ENCODE results near the gene HBEGF. TPM values are rescaled to one million over a fixed set of nuclear protein-coding genes. Genes with fewer than 3 reads are reported as not detected.

The HBEGF gene
- total RNA-seq, 1 experiment from 2014 or later, result 2.4 TPM

DNA sequence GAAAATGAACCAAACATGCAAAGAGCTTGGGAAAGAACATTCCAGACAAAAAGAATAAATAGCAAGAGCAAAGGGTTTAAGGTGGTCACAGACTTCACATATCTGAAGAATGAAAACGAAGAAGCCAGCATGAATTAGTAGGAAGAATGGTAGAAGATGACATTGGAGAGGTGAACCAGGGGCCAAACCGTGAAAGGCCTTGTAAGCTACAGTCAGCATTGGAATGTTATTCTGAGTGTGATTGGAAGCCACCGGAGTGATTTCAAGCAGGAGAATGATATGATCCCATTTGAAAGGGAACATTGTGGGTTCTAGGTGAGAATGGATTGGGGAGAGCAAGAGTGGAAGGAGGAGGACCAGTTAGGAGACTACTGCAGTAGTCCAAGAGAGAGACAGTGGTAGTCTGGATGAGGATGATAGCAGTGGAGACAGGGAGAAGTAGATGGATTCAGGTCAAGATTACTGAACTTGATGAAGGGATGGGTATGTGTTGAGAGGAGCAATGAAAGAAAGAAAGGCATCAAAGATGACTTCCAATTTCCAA, 36.6 kb downstream of the HBEGF start:
- no peaks in the 10 kb centered on the region for H3K9me3 Mint-ChIP-seq
- no peak overlapping the region for H4K5ac ChIP-seq (ENCODE audit: insufficient read length, low read depth, low read length)
- no peaks in the 10 kb centered on the region for H3K79me1 ChIP-seq (ENCODE audit: insufficient read depth, low read depth, low read length, poor library complexity, severe bottlenecking)
- no peak overlapping the region for H2BK12ac ChIP-seq (ENCODE audit: insufficient read length, low read depth, low read length)
- H3K79me2 ChIP-seq (ENCODE audit: insufficient read depth, low read length), result no peaks in the 10 kb centered on the region
- H2AFZ ChIP-seq (ENCODE audit: low read length), result no peak overlapping the region
- no peaks in the 10 kb centered on the region for H3K36me3 Mint-ChIP-seq (ENCODE audit: insufficient read depth in 1 of 3, low read depth in 3 of 3)
- H3K27me3 ChIP-seq (ENCODE audit: insufficient read depth, low read length), result no peaks in the 10 kb centered on the region
- no peak overlapping the region for H4K8ac ChIP-seq (replicated peaks; ENCODE audit: insufficient read length, low read depth, low read length)
- WGBS (ENCODE audit: extremely low coverage, insufficient read length, low lambda C conversion rate), result no CpG with 5 or more reads among the region's 3 CpGs
- no peaks in the 10 kb centered on the region for H3K9me3 ChIP-seq (ENCODE audit: control insufficient read depth, low read depth, low read length)
- H3K27ac ChIP-seq (ENCODE audit: insufficient read length, low read depth, low read length), result no peak overlapping the region
- H4K20me1 ChIP-seq (ENCODE audit: control insufficient read depth, insufficient read depth, insufficient read length), result no peaks in the 10 kb centered on the region
- no peak overlapping the region for H2BK5ac ChIP-seq (ENCODE audit: insufficient read length, low read length)
- H3K9ac ChIP-seq (ENCODE audit: extremely low read depth, insufficient read length, low read length), result no peak overlapping the region
- no peak overlapping the region for H3K18ac ChIP-seq (ENCODE audit: insufficient read length, low read depth, low read length)
- H3K27me3 Mint-ChIP-seq (ENCODE audit: low read depth), result peaks cover 2% of the 10 kb centered on the region; the same call in 1 of the 2 replicates
- H2BK15ac ChIP-seq (ENCODE audit: low read depth, low read length), result no peak overlapping the region
- no peak overlapping the region for H3K56ac ChIP-seq (ENCODE audit: insufficient read length, low read depth, low read length)
- no peak overlapping the region for H2AK5ac ChIP-seq (ENCODE audit: insufficient read length, low read length)
- H3T11ph ChIP-seq (ENCODE audit: low read length), result no peak overlapping the region
- H3K4me1 ChIP-seq (ENCODE audit: insufficient read depth, low read length), result no peaks in the 10 kb centered on the region; the same call in 1 of the 2 replicates
- TF ChIP-seq, protein P1, sequence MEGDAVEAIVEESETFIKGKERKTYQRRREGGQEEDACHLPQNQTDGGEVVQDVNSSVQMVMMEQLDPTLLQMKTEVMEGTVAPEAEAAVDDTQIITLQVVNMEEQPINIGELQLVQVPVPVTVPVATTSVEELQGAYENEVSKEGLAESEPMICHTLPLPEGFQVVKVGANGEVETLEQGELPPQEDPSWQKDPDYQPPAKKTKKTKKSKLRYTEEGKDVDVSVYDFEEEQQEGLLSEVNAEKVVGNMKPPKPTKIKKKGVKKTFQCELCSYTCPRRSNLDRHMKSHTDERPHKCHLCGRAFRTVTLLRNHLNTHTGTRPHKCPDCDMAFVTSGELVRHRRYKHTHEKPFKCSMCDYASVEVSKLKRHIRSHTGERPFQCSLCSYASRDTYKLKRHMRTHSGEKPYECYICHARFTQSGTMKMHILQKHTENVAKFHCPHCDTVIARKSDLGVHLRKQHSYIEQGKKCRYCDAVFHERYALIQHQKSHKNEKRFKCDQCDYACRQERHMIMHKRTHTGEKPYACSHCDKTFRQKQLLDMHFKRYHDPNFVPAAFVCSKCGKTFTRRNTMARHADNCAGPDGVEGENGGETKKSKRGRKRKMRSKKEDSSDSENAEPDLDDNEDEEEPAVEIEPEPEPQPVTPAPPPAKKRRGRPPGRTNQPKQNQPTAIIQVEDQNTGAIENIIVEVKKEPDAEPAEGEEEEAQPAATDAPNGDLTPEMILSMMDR (conservative IDR thresholded peaks at IDR 0.05), result no peak
- no peak overlapping the region for H3K4me2 ChIP-seq (ENCODE audit: insufficient read depth, insufficient read length, low read length)
- H3K4me1 Mint-ChIP-seq, result peaks cover 9% of the 10 kb centered on the region in 2 experiments
- H3K23me2 ChIP-seq (ENCODE audit: insufficient read length, low read depth, low read length, poor library complexity, severe bottlenecking), result no peaks in the 10 kb centered on the region
- H4K91ac ChIP-seq (ENCODE audit: insufficient read length, low read depth, low read length), result no peak overlapping the region
- no peak overlapping the region for H2BK20ac ChIP-seq (ENCODE audit: low read depth, low read length, poor library complexity, severe bottlenecking)
- H2BK120ac ChIP-seq (ENCODE audit: low read depth, low read length, poor library complexity, severe bottlenecking), result no peak overlapping the region
- no peak overlapping the region for H3K27ac Mint-ChIP-seq
- no peak overlapping the region for H3K4ac ChIP-seq (ENCODE audit: low read depth, low read length)
- H3K23ac ChIP-seq (ENCODE audit: insufficient read length, low read depth, low read length), result no peak overlapping the region
- no peak overlapping the region for H3K4me3 Mint-ChIP-seq
- H3K14ac ChIP-seq (ENCODE audit: insufficient read depth, low read length), result no peak overlapping the region
- DNase-seq, result no peak

Data from H9 (cell line).